Astrocyte of the spinal cord (primary cell): ENCODE results near the gene SNRPA.

Experiments
- DNase-seq: peaks from one replicate; pipeline ENCODE4 v3.0.0; 2011; ENCODE audit warnings: low read depth, low spot score
- H3K4me3 ChIP-seq: 2 replicates; pipeline ENCODE4 v1.5.1; 2011; ENCODE audit warnings: low read depth, mild to moderate bottlenecking, low read length, moderate library complexity
- CTCF ChIP-seq: IDR thresholded peaks from 2 replicates; pipeline ENCODE4 v1.5.1; 2012; ENCODE audit warnings: low read depth, mild to moderate bottlenecking, low read length, inconsistent platforms
- in situ Hi-C: cut with HindIII; loops from 2 replicates; pipeline ENCODE4 v1.10.0; 2017; ENCODE audit warnings: low sequenced_read_pairs

The SNRPA gene

GRCh38 chr19:40735013-40735771, 15.8 kb upstream of the SNRPA start:
- DNase-seq, result no peak
- in situ Hi-C loops, result no loop called here
- no peak for TF ChIP-seq CTCF
- H3K4me3 ChIP-seq, result no peak overlapping the region

- H3K4me3 ChIP-seq, result no peak overlapping the region
- in situ Hi-C loops, result no loop called here
- no peak for DNase-seq
- no peak for TF ChIP-seq CTCF
Observed at GRCh38 chr19:40736661-40737060, 14.3 kb upstream of the SNRPA start.

- in situ Hi-C loops, result no loop called here
- TF ChIP-seq CTCF, result no peak
- no peak overlapping the region for H3K4me3 ChIP-seq
Observed at GRCh38 chr19:40737102-40737644, 13.8 kb upstream of the SNRPA start.

GRCh38 chr19:40739030-40739839, 11.8 kb upstream of the SNRPA start:
- no peak for DNase-seq
- in situ Hi-C loops, result no loop called here
- H3K4me3 ChIP-seq, result no peak overlapping the region
- TF ChIP-seq CTCF, result no peak

More at GRCh38 chr19:40737102-40737644, 13.8 kb upstream of the SNRPA start:
- DNase-seq, result no peak

GRCh38 chr19:40739871-40740703, 10.9 kb upstream of the SNRPA start:
- no peak overlapping the region for H3K4me3 ChIP-seq
- in situ Hi-C loops, result no loop called here
- no peak for DNase-seq
- TF ChIP-seq CTCF, result no peak

GRCh38 chr19:40740747-40741146, 10.3 kb upstream of the SNRPA start:
- TF ChIP-seq CTCF, result no peak
- DNase-seq, result no peak
- no peak overlapping the region for H3K4me3 ChIP-seq
- in situ Hi-C loops, result no loop called here
